Measurements from ENCODE around the gene TREX2. TPM values are rescaled to one million over a fixed set of nuclear protein-coding genes. Genes with fewer than 3 reads are reported as not detected.

The TREX2 gene
- total RNA-seq, 1 donor from 2014 or later = 0.23 TPM

Other genes with a start within 250 kb of the TREX2 start
- not detected for gene PNMA6F, start 124.3 kb downstream of the TREX2 start, total RNA-seq
- 11.2 TPM for gene ZNF275, start 111.9 kb downstream of the TREX2 start, total RNA-seq
- not detected for gene PNMA6E, start 44.7 kb downstream of the TREX2 start, total RNA-seq
- 0.45 TPM for gene ZFP92, start 34.6 kb downstream of the TREX2 start, total RNA-seq
- 11.2 TPM for gene HAUS7, start 24.5 kb upstream of the TREX2 start, total RNA-seq
- gene BGN, start 48.9 kb upstream of the TREX2 start, total RNA-seq = 88.4 TPM
- gene ATP2B3, start 71.6 kb upstream of the TREX2 start, total RNA-seq = not detected
- 8.7 TPM for gene CCNQ, start 153.1 kb upstream of the TREX2 start, total RNA-seq
- 0.60 TPM for gene DUSP9, start 201.1 kb upstream of the TREX2 start, total RNA-seq
- not detected for gene PNCK, start 227.8 kb upstream of the TREX2 start, total RNA-seq
- gene SLC6A8, start 241.9 kb upstream of the TREX2 start, total RNA-seq = 3.2 TPM

Data from left lobe of liver (tissue), 1 donor.